Body of pancreas (tissue), 4 donors: ENCODE measurements around the gene TRAF1. TPM values are rescaled to one million over a fixed set of nuclear protein-coding genes. Genes with fewer than 3 reads are reported as not detected.

Experiments
- ATAC-seq: fragments of 150-250 bp; one replicate; pipeline ENCODE4 v1.9.1; 2016
- DNase-seq, 4 donors: peaks; one replicate each; pipeline ENCODE4 v3.0.0-alpha.2; 2019
- H3K27ac ChIP-seq, 4 donors: fragments of 200-600 bp; sonication (generic); 1 replicate in 3 of 4; 2 replicates in 1 of 4; pipeline versions ENCODE4 v1.5.1 to v1.6.1; 2016 to 2019; ENCODE audit warnings: mild to moderate bottlenecking in 1 of 4, mixed read lengths in 1 of 4, moderate library complexity in 1 of 4
- H3K27me3 ChIP-seq, 2 donors: fragments of 200-600 bp; sonication (generic); one replicate each; pipeline ENCODE4 v1.6.0; 2016; ENCODE audit warnings: mild to moderate bottlenecking in 1 of 2
- H3K36me3 ChIP-seq, 2 donors: fragments of 200-600 bp; sonication (generic); replicated peaks in 1 of 2; 2 replicates each; pipeline ENCODE4 v1.5.1; 2016; ENCODE audit warnings: low read depth in 2 of 2; ENCODE audit not compliant: insufficient read depth in 1 of 2
- H3K4me1 ChIP-seq: fragments of 200-600 bp; sonication (generic); one replicate; pipeline ENCODE4 v1.6.0; 2016
- H3K4me3 ChIP-seq, 2 donors: fragments of 200-600 bp; sonication (generic); 1 replicate in 1 of 2; 2 replicates in 1 of 2; pipeline ENCODE4 v1.5.1; 2016 to 2019
- H3K9me3 ChIP-seq, 3 donors: fragments of 200-600 bp; sonication (generic); 1 replicate in 2 of 3; 2 replicates in 1 of 3; pipeline ENCODE4 v1.5.1; 2016
- CTCF ChIP-seq, 7 experiments: fragments of 450-650 bp in 4 of 7; fragments of 200-600 bp in 3 of 7; sonication (generic) in 3 of 7; IDR thresholded peaks; one replicate each; pipeline ENCODE4 v1.5.1; 2016 to 2019; ENCODE audit warnings: antibody characterized with exemption in 7 of 7
- POLR2A ChIP-seq, 3 donors: fragments of 450-650 bp; IDR thresholded peaks; one replicate each; pipeline ENCODE4 v1.6.1; 2016; ENCODE audit warnings: antibody characterized with exemption in 3 of 3, mild to moderate bottlenecking in 2 of 3
- WGBS, 2 donors: methylation state at CpG; one replicate each; pipeline ENCODE4 v1.1.5; 2017; 5-methylcytosine and 5-hydroxymethylcytosine counted together
- intact Hi-C: fragments of 100-400 bp; cut with DNase I; formaldehyde crosslinking; loops from one replicate; pipeline ENCODE4 v1.15.1; 2023
- total RNA-seq, 2 donors: library from RNA; depleted of rRNA; stranded (reverse); fragments of >200 nt; gene quantifications; one replicate each; pipeline ENCODE4 v1.1.0, GENCODE V29; 2016

Gene TRAF1
- total RNA-seq, 2 donors from 2014 or later, result 4.4 to 8.2 TPM

GRCh38 chr9:120878188-120879130, 48.1 kb downstream of the TRAF1 start:
- H3K9me3 ChIP-seq, result no peaks in the 10 kb centered on the region
- no peaks in the 10 kb centered on the region for H3K27me3 ChIP-seq
- H3K4me1 ChIP-seq, result peaks cover 19% of the 10 kb centered on the region
- H3K4me3 ChIP-seq, result no peak overlapping the region
- ATAC-seq (no peak), DNase-seq (no peak)
- no peak overlapping the region for H3K27ac ChIP-seq
- 72 to 81% methylated on average over 8 of the region's 8 CpGs for WGBS, 2 donors
- no peak for TF ChIP-seq POLR2A (IDR thresholded peaks at IDR 0.05)
- TF ChIP-seq CTCF (IDR thresholded peaks at IDR 0.05), result no peak
- no peaks in the 10 kb centered on the region for H3K36me3 ChIP-seq
- intact Hi-C loops, result loop anchor here (5.0 kb wide), 1 partner anchor 49 kb away; the partner anchor contains the start of gene TRAF1

DNA sequence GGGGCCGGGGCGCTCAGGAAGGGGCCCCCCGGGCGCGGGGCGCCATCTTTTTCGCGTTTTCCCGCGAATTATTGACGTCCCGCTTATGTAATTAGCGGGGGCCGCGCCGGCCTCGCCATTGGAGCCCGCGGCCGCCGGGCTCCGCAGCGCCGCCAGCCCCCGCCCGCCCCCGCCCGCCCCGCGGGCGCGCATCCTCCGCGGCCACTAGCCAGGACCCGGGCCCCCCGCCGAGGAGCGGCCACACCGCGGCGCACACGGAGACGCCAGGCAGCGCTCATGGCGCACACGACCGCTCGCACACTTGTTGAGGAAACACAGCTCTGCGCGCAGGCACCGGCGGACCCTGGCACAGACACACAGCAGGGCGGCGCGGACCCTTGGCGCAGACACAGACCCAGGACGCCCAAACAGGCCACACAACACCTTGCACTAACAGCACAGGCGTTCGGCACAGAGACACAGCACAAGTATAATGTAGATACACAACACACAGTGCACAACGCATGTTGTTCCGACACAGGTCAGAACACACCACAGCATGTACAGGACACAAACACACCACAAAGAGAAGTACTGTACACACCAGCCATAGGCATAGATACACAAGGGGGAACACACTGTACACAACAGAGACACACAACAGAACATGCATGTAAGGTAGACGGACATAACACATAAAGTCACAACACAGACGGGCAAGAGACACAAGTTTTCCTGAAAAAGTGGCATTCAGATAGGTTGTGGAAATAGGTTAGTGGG, 49.1 kb downstream of the TRAF1 start:
- Histone ChIP-seq H3K4me3 (no peak overlapping the region), H3K4me1 (peaks cover 19% of the 10 kb centered on the region), H3K27ac (peak overlapping the region in 2 of 4 donors; percentile 15 to 49), H3K27me3 (no peaks in the 10 kb centered on the region), H3K36me3 (no peaks in the 10 kb centered on the region), H3K9me3 (no peaks in the 10 kb centered on the region)
- WGBS, 2 donors, result 3 to 36% methylated on average over 4 to 55 of the region's 63 CpGs
- peak; percentile 57 for ATAC-seq
- peak; percentile 42 to 63 (median 56) for DNase-seq
- TF ChIP-seq CTCF (IDR thresholded peaks at IDR 0.05), result no peak
- peak in 1 of 3 donors; percentile 12 for TF ChIP-seq POLR2A (IDR thresholded peaks at IDR 0.05)
- intact Hi-C loops, result loop anchor here (5.0 kb wide), 1 partner anchor 50 kb away; the partner anchor contains the start of gene TRAF1

DNA sequence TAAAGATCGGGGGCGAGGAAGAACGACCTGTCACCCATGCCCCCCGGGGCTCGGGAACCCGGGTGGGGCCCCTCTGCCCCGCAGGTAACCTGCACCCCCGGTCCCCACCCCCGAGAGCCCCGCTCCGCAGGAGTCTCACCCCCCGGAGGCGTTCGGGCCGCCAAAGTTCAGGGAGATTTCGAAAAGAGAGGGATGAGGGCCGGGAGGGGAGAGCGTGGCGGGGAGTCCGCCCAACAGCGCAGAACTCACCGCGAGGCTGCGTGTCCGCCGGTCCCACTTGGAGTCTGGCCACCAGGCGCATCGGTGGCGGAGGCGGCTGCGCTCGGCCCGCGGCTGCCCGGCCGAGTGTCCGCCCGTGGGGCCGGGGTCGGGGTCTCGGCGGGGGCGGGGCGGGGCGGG, 49.8 kb downstream of the TRAF1 start, which contains the start of gene PHF19:
TSS of gene PHF19 (minus strand) at position 347 of the 399 bp plus-strand sequence. CDS start 2,447 bp downstream, outside the sequence.
- WGBS, 2 donors, result 0 to 1% methylated on average over 1 to 41 of the region's 45 CpGs
- DNase-seq (no peak), ATAC-seq (peak; percentile 28)
- Histone ChIP-seq H3K4me1 (peaks cover 19% of the 10 kb centered on the region), H3K27me3 (no peaks in the 10 kb centered on the region), H3K4me3 (peak within 1 kb of the TSS; percentile 51 to 55), H3K36me3 (no peaks in the 10 kb centered on the region), H3K9me3 (no peaks in the 10 kb centered on the region), H3K27ac (peak within 1 kb of the TSS; percentile 42 to 80 (median 60))
- no peak for TF ChIP-seq CTCF (IDR thresholded peaks at IDR 0.05)
- intact Hi-C loops, result loop anchor here (5.0 kb wide), 1 partner anchor 50 kb away; the partner anchor contains the start of gene TRAF1

- H3K36me3 ChIP-seq, result no peaks in the 10 kb centered on the region
- ATAC-seq (peak; percentile 71), DNase-seq (peak; percentile 60 to 78 (median 70))
- intact Hi-C loops, result loop anchor here (5.0 kb wide), 1 partner anchor 51 kb away; the partner anchor contains the start of gene TRAF1
- H3K27ac ChIP-seq, result peak overlapping the region; percentile 42 to 80 (median 60)
- TF ChIP-seq POLR2A (IDR thresholded peaks at IDR 0.05), result peak in 1 of 3 donors; percentile 25
- peak in 2 of 7 experiments; percentile 3 to 10 for TF ChIP-seq CTCF (IDR thresholded peaks at IDR 0.05)
- peaks cover 19% of the 10 kb centered on the region for H3K4me1 ChIP-seq
- no peaks in the 10 kb centered on the region for H3K9me3 ChIP-seq
- WGBS, 2 donors, result 1 to 2% methylated on average over 13 to 56 of the region's 65 CpGs
- H3K4me3 ChIP-seq, result peak overlapping the region; percentile 51 to 55
- no peaks in the 10 kb centered on the region for H3K27me3 ChIP-seq
Measured at GRCh38 chr9:120875954-120876841, 50.4 kb downstream of the TRAF1 start.
